ENCODE results near the gene CA6. TPM values are rescaled to one million over a fixed set of nuclear protein-coding genes. Genes with fewer than 3 reads are reported as not detected.

The CA6 gene
- polyA plus RNA-seq, 1 donor (not counting 4 experiments of a cell fraction or from before 2014, with no cell fraction given): not detected

GRCh38 chr1:8981169-8981568 lies 35.5 kb downstream of the CA6 start:
- Histone ChIP-seq H3K4me1 (ENCODE audit: control insufficient read depth, extremely low read depth, insufficient read depth, low read length) (peaks cover 7% of the 10 kb centered on the region), H3K27ac (ENCODE audit: control insufficient read depth, insufficient read depth, low read length) (no peak overlapping the region), H3K27me3 (ENCODE audit: control insufficient read depth, extremely low read depth, insufficient read depth, low read length) (no peaks in the 10 kb centered on the region), H4K20me1 (ENCODE audit: control insufficient read depth, extremely low read depth, insufficient read depth, low read length) (no peaks in the 10 kb centered on the region), H2AFZ (ENCODE audit: control insufficient read depth, low read length) (no peak overlapping the region), H3K4me3 (ENCODE audit: control insufficient read depth in 2 of 3, extremely low read depth in 1 of 3, insufficient read depth in 2 of 3, low read depth in 1 of 3, low read length in 3 of 3) (no peak overlapping the region), H3K9ac (ENCODE audit: control insufficient read depth, extremely low read depth, insufficient read depth, low read length) (no peak overlapping the region), H3K79me2 (ENCODE audit: control insufficient read depth, insufficient read depth, low read length) (no peaks in the 10 kb centered on the region), H3K4me2 (ENCODE audit: control insufficient read depth, extremely low read depth, insufficient read depth, low read depth, low read length) (no peak overlapping the region), H3K9me1 (ENCODE audit: control insufficient read depth, extremely low read depth, insufficient read depth, low read length) (no peaks in the 10 kb centered on the region), H3K36me3 (ENCODE audit: control insufficient read depth in 2 of 2, extremely low read depth in 1 of 2, insufficient read depth in 2 of 2, low read length in 2 of 2) (no peaks in the 10 kb centered on the region), H3K9me3 (ENCODE audit: control insufficient read depth, low read depth, low read length) (no peaks in the 10 kb centered on the region)
- dilution Hi-C loops (cut with MboI; ENCODE audit: extremely low pct_ligation_motif_present, low sequenced_read_pairs): no loop called here
- DNase-seq (ENCODE audit: low read depth, low spot score) (no peak), FAIRE-seq (no peak)
- TF ChIP-seq, protein P1, sequence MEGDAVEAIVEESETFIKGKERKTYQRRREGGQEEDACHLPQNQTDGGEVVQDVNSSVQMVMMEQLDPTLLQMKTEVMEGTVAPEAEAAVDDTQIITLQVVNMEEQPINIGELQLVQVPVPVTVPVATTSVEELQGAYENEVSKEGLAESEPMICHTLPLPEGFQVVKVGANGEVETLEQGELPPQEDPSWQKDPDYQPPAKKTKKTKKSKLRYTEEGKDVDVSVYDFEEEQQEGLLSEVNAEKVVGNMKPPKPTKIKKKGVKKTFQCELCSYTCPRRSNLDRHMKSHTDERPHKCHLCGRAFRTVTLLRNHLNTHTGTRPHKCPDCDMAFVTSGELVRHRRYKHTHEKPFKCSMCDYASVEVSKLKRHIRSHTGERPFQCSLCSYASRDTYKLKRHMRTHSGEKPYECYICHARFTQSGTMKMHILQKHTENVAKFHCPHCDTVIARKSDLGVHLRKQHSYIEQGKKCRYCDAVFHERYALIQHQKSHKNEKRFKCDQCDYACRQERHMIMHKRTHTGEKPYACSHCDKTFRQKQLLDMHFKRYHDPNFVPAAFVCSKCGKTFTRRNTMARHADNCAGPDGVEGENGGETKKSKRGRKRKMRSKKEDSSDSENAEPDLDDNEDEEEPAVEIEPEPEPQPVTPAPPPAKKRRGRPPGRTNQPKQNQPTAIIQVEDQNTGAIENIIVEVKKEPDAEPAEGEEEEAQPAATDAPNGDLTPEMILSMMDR (optimal IDR thresholded peaks at IDR 0.05 in 1 of 3, IDR thresholded peaks at IDR 0.05 in 1 of 3, conservative IDR thresholded peaks at IDR 0.05 in 1 of 3; ENCODE audit: extremely low read depth in 1 of 3, insufficient read depth in 2 of 3, low read length in 3 of 3): no peak
- no peak for TF ChIP-seq EZH2 (IDR thresholded peaks at IDR 0.05; ENCODE audit: low read length)

- Histone ChIP-seq H2AFZ (ENCODE audit: control insufficient read depth, low read length) (no peak overlapping the region), H3K9me3 (ENCODE audit: control insufficient read depth, low read depth, low read length) (no peaks in the 10 kb centered on the region), H4K20me1 (ENCODE audit: control insufficient read depth, extremely low read depth, insufficient read depth, low read length) (no peaks in the 10 kb centered on the region), H3K79me2 (ENCODE audit: control insufficient read depth, insufficient read depth, low read length) (no peaks in the 10 kb centered on the region), H3K27me3 (ENCODE audit: control insufficient read depth, extremely low read depth, insufficient read depth, low read length) (no peaks in the 10 kb centered on the region), H3K36me3 (ENCODE audit: control insufficient read depth in 2 of 2, extremely low read depth in 1 of 2, insufficient read depth in 2 of 2, low read length in 2 of 2) (no peaks in the 10 kb centered on the region), H3K4me2 (ENCODE audit: control insufficient read depth, extremely low read depth, insufficient read depth, low read depth, low read length) (no peak overlapping the region), H3K9me1 (ENCODE audit: control insufficient read depth, extremely low read depth, insufficient read depth, low read length) (no peaks in the 10 kb centered on the region), H3K4me1 (ENCODE audit: control insufficient read depth, extremely low read depth, insufficient read depth, low read length) (peaks cover 8% of the 10 kb centered on the region), H3K9ac (ENCODE audit: control insufficient read depth, extremely low read depth, insufficient read depth, low read length) (no peak overlapping the region), H3K27ac (ENCODE audit: control insufficient read depth, insufficient read depth, low read length) (no peak overlapping the region), H3K4me3 (ENCODE audit: control insufficient read depth in 2 of 3, extremely low read depth in 1 of 3, insufficient read depth in 2 of 3, low read depth in 1 of 3, low read length in 3 of 3) (no peak overlapping the region)
- TF ChIP-seq EZH2 (IDR thresholded peaks at IDR 0.05; ENCODE audit: low read length): no peak
- FAIRE-seq: no peak
- dilution Hi-C loops (cut with MboI; ENCODE audit: extremely low pct_ligation_motif_present, low sequenced_read_pairs): no loop called here
- DNase-seq (ENCODE audit: low read depth, low spot score): no peak
Measured at GRCh38 chr1:8984203-8984602, 38.5 kb downstream of the CA6 start.

DNA sequence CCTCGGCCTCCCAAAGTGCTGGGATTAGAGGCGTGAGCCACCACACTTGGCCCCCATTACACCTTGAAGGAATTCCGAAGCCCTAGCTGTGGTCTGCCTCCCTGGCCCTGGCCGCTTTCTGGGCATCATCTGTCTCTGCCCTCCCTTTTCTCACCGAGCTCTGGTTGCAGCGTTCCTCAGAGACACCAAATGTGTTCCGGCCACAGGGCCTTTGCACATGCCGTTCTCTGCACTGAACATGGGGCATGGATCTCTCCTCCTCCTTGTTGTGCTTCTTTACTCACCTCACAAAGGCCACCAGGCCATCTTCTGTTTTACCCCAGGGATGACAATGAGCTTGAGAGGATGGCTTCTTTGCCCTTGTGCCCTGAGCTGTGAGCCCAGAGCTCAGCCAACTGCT lies 39.3 kb downstream of the CA6 start:
- H3K4me2 ChIP-seq (ENCODE audit: control insufficient read depth, extremely low read depth, insufficient read depth, low read depth, low read length): no peak overlapping the region
- no peak overlapping the region for H2AFZ ChIP-seq (ENCODE audit: control insufficient read depth, low read length)
- H3K9me3 ChIP-seq (ENCODE audit: control insufficient read depth, low read depth, low read length): no peaks in the 10 kb centered on the region
- H3K27ac ChIP-seq (ENCODE audit: control insufficient read depth, insufficient read depth, low read length): no peak overlapping the region
- FAIRE-seq (no peak), DNase-seq (ENCODE audit: low read depth, low spot score) (no peak)
- H3K36me3 ChIP-seq (ENCODE audit: control insufficient read depth in 2 of 2, extremely low read depth in 1 of 2, insufficient read depth in 2 of 2, low read length in 2 of 2): no peaks in the 10 kb centered on the region
- peaks cover 8% of the 10 kb centered on the region for H3K4me1 ChIP-seq (ENCODE audit: control insufficient read depth, extremely low read depth, insufficient read depth, low read length)
- H3K9ac ChIP-seq (ENCODE audit: control insufficient read depth, extremely low read depth, insufficient read depth, low read length): no peak overlapping the region
- dilution Hi-C loops (cut with MboI; ENCODE audit: extremely low pct_ligation_motif_present, low sequenced_read_pairs): no loop called here
- H4K20me1 ChIP-seq (ENCODE audit: control insufficient read depth, extremely low read depth, insufficient read depth, low read length): no peaks in the 10 kb centered on the region
- H3K9me1 ChIP-seq (ENCODE audit: control insufficient read depth, extremely low read depth, insufficient read depth, low read length): no peaks in the 10 kb centered on the region
- H3K27me3 ChIP-seq (ENCODE audit: control insufficient read depth, extremely low read depth, insufficient read depth, low read length): no peaks in the 10 kb centered on the region
- no peaks in the 10 kb centered on the region for H3K79me2 ChIP-seq (ENCODE audit: control insufficient read depth, insufficient read depth, low read length)
- H3K4me3 ChIP-seq (ENCODE audit: control insufficient read depth in 2 of 3, extremely low read depth in 1 of 3, insufficient read depth in 2 of 3, low read depth in 1 of 3, low read length in 3 of 3): no peak overlapping the region
- TF ChIP-seq, protein P1 (optimal IDR thresholded peaks at IDR 0.05 in 1 of 3, IDR thresholded peaks at IDR 0.05 in 1 of 3, conservative IDR thresholded peaks at IDR 0.05 in 1 of 3; ENCODE audit: extremely low read depth in 1 of 3, insufficient read depth in 2 of 3, low read length in 3 of 3): no peak
- TF ChIP-seq EZH2 (IDR thresholded peaks at IDR 0.05; ENCODE audit: low read length): no peak

All from keratinocyte (primary cell).